Measurements from ENCODE around the gene DCST2. TPM values are rescaled to one million over a fixed set of nuclear protein-coding genes. Genes with fewer than 3 reads are reported as not detected.

DCST2 gene
- total and polyA plus RNA-seq, 10 of the 15 experiments (the other 5 are each of a cell fraction or from before 2014, with no cell fraction given) = 0.33 to 0.41 (median 0.36) TPM; not detected in 7

DNA sequence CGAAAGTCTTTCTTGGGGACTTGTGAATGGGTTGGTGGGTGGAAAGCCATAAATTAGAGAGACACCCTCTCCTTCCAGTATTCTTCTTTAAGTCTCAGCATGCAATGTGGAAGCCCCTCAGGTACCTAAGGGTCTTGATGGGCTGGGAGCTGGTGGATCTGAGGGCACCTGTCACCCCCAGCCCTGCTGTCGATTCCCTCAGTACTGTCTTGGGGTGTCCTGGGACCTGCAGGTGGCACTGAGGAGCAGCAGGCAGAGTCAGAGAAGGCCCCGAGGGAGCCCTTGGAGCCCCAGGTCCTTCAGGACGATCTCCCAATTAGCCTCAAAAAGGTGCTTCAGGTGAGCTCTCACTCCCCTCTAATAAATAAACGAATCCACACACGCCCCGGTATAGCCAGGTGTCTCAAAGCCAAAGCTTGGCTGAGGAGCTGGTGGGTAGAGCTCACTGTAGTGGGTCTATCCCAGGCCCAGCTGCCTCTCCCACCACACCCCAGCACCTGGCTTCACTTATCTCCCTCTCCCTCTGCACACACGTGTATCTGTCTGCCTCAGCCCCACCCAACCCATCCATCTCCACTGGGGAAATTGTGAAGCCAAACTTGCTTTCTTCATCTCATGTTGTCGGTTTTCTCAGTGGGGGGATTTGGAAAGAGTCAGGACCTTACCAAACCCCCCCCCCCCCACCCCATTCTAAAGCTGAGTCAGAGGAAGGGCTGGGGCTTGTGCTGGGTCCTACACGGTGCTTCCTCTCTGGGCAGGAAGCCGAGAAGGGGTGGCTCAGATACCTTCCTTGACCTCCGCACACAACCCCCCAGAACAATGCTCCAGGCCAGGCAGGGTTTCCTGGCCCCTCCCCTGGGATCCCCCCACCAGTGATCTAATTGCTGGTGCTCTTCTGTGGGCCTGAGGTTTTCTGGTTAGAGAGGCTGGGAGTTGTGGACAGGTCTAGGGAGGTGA, 19.1 kb upstream of the DCST2 start:
- peak; percentile 26; the same call in 2 of the 3 replicates for ATAC-seq
- in situ Hi-C loops (cut with MboI) = no loop called here

More for the DNA sequence above, 19.1 kb upstream of the DCST2 start:
- Histone ChIP-seq H3K9me3 (replicated peaks; ENCODE audit: control insufficient read depth, insufficient read depth, low read length) (no peaks in the 10 kb centered on the region), H3K9ac (ENCODE audit: control insufficient read depth, insufficient read depth, low read length) (no peak overlapping the region), H4K20me1 (ENCODE audit: control insufficient read depth, insufficient read depth) (no peaks in the 10 kb centered on the region), H3K79me2 (ENCODE audit: control insufficient read depth, insufficient read depth, low read length) (no peaks in the 10 kb centered on the region; the same call in 1 of the 2 replicates), H3K36me3 (ENCODE audit: control insufficient read depth in 2 of 2, insufficient read depth in 2 of 2, low read length in 1 of 2) (no peaks in the 10 kb centered on the region), H3K27ac (ENCODE audit: control insufficient read depth, insufficient read depth) (no peak overlapping the region), H3K4me3 (peak overlapping the region; percentile 91), H3K4me2 (ENCODE audit: control insufficient read depth, insufficient read depth) (peak overlapping the region; percentile 96), H2AFZ (ENCODE audit: control insufficient read depth, low read depth, low read length) (no peak overlapping the region; the same call in 1 of the 2 replicates), H3K27me3 (replicated peaks in 1 of 2; ENCODE audit: control insufficient read depth in 2 of 2, insufficient read depth in 2 of 2, low read length in 1 of 2) (no peaks in the 10 kb centered on the region), H3K4me1 (ENCODE audit: control insufficient read depth, insufficient read depth, low read length) (peaks cover 13% of the 10 kb centered on the region)
- TF ChIP-seq RAD21 (IDR thresholded peaks at IDR 0.05; ENCODE audit: insufficient read depth, low read depth, low read length) (0 out of 2 replicates have a peak, but pooled peaks have one; percentile 6), CTCF (IDR thresholded peaks at IDR 0.05 in 2 of 3, conservative IDR thresholded peaks at IDR 0.05 in 1 of 3; ENCODE audit: control insufficient read depth in 2 of 3, extremely low read depth in 1 of 3, insufficient read depth in 1 of 3, low read depth in 3 of 3, low read length in 3 of 3) (peak; percentile 37 to 50 (median 44); a peak in 5 of 6 replicates), SP1 (IDR thresholded peaks at IDR 0.05; ENCODE audit: low read depth, low read length) (no peak)
- ChIA-PET RAD21 (ENCODE audit: unreplicated experiment) (interaction anchor here (1.0 to 2.7 kb wide), 7 partner anchors 9 to 572 kb away, joined by 3 to 16 read pairs (median 6); partner anchors contain the start of gene PBXIP1), POLR2A (interaction anchor here (1.1 to 1.7 kb wide), 3 partner anchors 51 to 182 kb away, joined by 4 to 8 read pairs (median 7); partner anchors contain the start of gene KCNN3), SMC1A (ENCODE audit: uncharacterized antibody, unreplicated experiment) (interaction anchor here (1.5 to 2.4 kb wide), 2 partner anchors 9 to 33 kb away, joined by 3 to 12 read pairs; no protein-coding TSS in a partner anchor), CTCF (interaction anchor here (0.6 to 9.7 kb wide), 6 partner anchors 7 to 120 kb away, joined by 3 to 121 read pairs (median 16); partner anchors contain the start of gene KRTCAP2)
- no TSS peak for BruUV-seq (replicated peaks)
- FAIRE-seq = no peak
- DNase-seq (ENCODE audit: low read depth, low spot score) = no peak
- WGBS (ENCODE audit: insufficient coverage, insufficient replicate concordance, low lambda C conversion rate, missing lambda C conversion rate) = 45% methylated on average over 12 of the region's 12 CpGs
- intact Hi-C loops (cut with micrococcal nuclease; ENCODE audit: unreplicated experiment) = no loop called here
